ENCODE measurements around the gene EPHA3. TPM values are rescaled to one million over a fixed set of nuclear protein-coding genes. Genes with fewer than 3 reads are reported as not detected.

The EPHA3 gene
- total and polyA plus RNA-seq, 10 of the 15 experiments (the other 5 are each of a cell fraction or from before 2014, with no cell fraction given), result 0.03 to 39.0 (median 0.07) TPM; not detected in 4

- ATAC-seq (no peak), FAIRE-seq (no peak), DNase-seq (ENCODE audit: low read depth, low spot score) (no peak)
- WGBS (ENCODE audit: insufficient coverage, insufficient replicate concordance, low lambda C conversion rate, missing lambda C conversion rate), result 28% methylated on average over 5 of the region's 5 CpGs
- Histone ChIP-seq H3K27ac (ENCODE audit: control insufficient read depth, insufficient read depth) (no peak overlapping the region), H3K79me2 (ENCODE audit: control insufficient read depth, insufficient read depth, low read length) (no peaks in the 10 kb centered on the region), H3K4me3 (no peak overlapping the region), H2AFZ (ENCODE audit: control insufficient read depth, low read depth, low read length) (no peak overlapping the region), H3K9me3 (replicated peaks; ENCODE audit: control insufficient read depth, insufficient read depth, low read length) (no peaks in the 10 kb centered on the region), H3K4me1 (ENCODE audit: control insufficient read depth, insufficient read depth, low read length) (no peaks in the 10 kb centered on the region), H3K4me2 (ENCODE audit: control insufficient read depth, insufficient read depth) (no peak overlapping the region), H3K27me3 (replicated peaks in 1 of 2; ENCODE audit: control insufficient read depth in 2 of 2, insufficient read depth in 2 of 2, low read length in 1 of 2) (no peaks in the 10 kb centered on the region), H4K20me1 (ENCODE audit: control insufficient read depth, insufficient read depth) (no peaks in the 10 kb centered on the region), H3K36me3 (ENCODE audit: control insufficient read depth in 2 of 2, insufficient read depth in 2 of 2, low read length in 1 of 2) (no peaks in the 10 kb centered on the region), H3K9ac (ENCODE audit: control insufficient read depth, insufficient read depth, low read length) (no peak overlapping the region)
- intact Hi-C loops (cut with micrococcal nuclease; ENCODE audit: unreplicated experiment) (no loop called here), in situ Hi-C loops (cut with MboI) (no loop called here)
- ChIA-PET POLR2A (no interaction called here), CTCF (interaction anchor here (0.6 kb wide), 1 partner anchor 95 kb away, joined by 5 read pairs; no protein-coding TSS in a partner anchor), RAD21 (ENCODE audit: unreplicated experiment) (interaction anchor here (1.3 kb wide), 1 partner anchor 100 kb away, joined by 3 read pairs; no protein-coding TSS in a partner anchor), SMC1A (ENCODE audit: uncharacterized antibody, unreplicated experiment) (no interaction called here)
- BruUV-seq (replicated peaks), result no TSS peak
- no peak for TF ChIP-seq CBX5 (IDR thresholded peaks at IDR 0.05; ENCODE audit: low read depth)
- no peak for TF ChIP-seq MLLT1 (IDR thresholded peaks at IDR 0.05)
- TF ChIP-seq CHD1 (IDR thresholded peaks at IDR 0.05; ENCODE audit: low read depth, low read length), result no peak
- TF ChIP-seq RUNX3 (IDR thresholded peaks at IDR 0.05; ENCODE audit: low read length), result no peak
- TF ChIP-seq YBX1 (IDR thresholded peaks at IDR 0.05), result no peak
- TF ChIP-seq RCOR1 (conservative IDR thresholded peaks at IDR 0.05; ENCODE audit: low read depth, low read length), result no peak
- no peak for TF ChIP-seq MEF2B (IDR thresholded peaks at IDR 0.05; ENCODE audit: partially characterized antibody, poor library complexity, severe bottlenecking)
- TF ChIP-seq ZNF24 (IDR thresholded peaks at IDR 0.05), result no peak
- no peak for TF ChIP-seq CEBPZ (IDR thresholded peaks at IDR 0.05; ENCODE audit: low read depth, low read length)
- TF ChIP-seq POLR2AphosphoS2 (IDR thresholded peaks at IDR 0.05; ENCODE audit: low read depth, low read length), result no peak
- TF ChIP-seq EED (IDR thresholded peaks at IDR 0.05; ENCODE audit: low read depth), result no peak
- no peak for TF ChIP-seq MYB (IDR thresholded peaks at IDR 0.05; ENCODE audit: borderline replicate concordance, low read depth, low read length)
- TF ChIP-seq CREB1 (IDR thresholded peaks at IDR 0.05; ENCODE audit: low read depth), result no peak
- TF ChIP-seq NFYB (IDR thresholded peaks at IDR 0.05; ENCODE audit: insufficient read depth, low read depth, low read length), result no peak
- no peak for TF ChIP-seq POLR2A (IDR thresholded peaks at IDR 0.05; ENCODE audit: low read depth, low read length)
- no peak for TF ChIP-seq ESRRA (IDR thresholded peaks at IDR 0.05; ENCODE audit: low read length)
- no peak for TF ChIP-seq ZBTB40 (IDR thresholded peaks at IDR 0.05; ENCODE audit: borderline replicate concordance)
- no peak for TF ChIP-seq IKZF1 (conservative IDR thresholded peaks at IDR 0.05)
- no peak for TF ChIP-seq MEF2A (IDR thresholded peaks at IDR 0.05; ENCODE audit: insufficient read depth, low read depth, low read length)
Measured at GRCh38 chr3:89275001-89275400, 167.6 kb downstream of the EPHA3 start.

Data from GM12878 (cell line).